Sigmoid colon (tissue), 4 donors: Measurements from ENCODE around the gene SPTBN1.

Experiments
- CTCF ChIP-seq, 4 experiments: fragments of 450-650 bp in 3 of 4; fragments of 200-600 bp in 1 of 4; IDR thresholded peaks; one replicate each; pipeline ENCODE4 v1.5.1; 2016 to 2019; ENCODE audit warnings: antibody characterized with exemption in 4 of 4, mild to moderate bottlenecking in 3 of 4, moderate library complexity in 2 of 4
- EP300 ChIP-seq, 4 donors: sonication (generic); formaldehyde crosslinking; IDR thresholded peaks; one replicate each; pipeline ENCODE4 v1.6.1; 2017; ENCODE audit warnings: antibody characterized with exemption in 4 of 4
- POLR2A ChIP-seq, 2 donors: fragments of 450-650 bp; IDR thresholded peaks; one replicate each; pipeline ENCODE4 v1.6.1; 2016; ENCODE audit warnings: antibody characterized with exemption in 2 of 2, mild to moderate bottlenecking in 2 of 2, moderate library complexity in 2 of 2

GRCh38 chr2:54659527-54659926 lies 203.4 kb downstream of the SPTBN1 start:
- TF ChIP-seq CTCF (IDR thresholded peaks at IDR 0.05) (no peak), POLR2A (IDR thresholded peaks at IDR 0.05) (no peak), EP300 (IDR thresholded peaks at IDR 0.05) (no peak)
